ENCODE data around the gene CDR2.

CDR2 gene

GRCh38 chr16:22323959-22324786 is 50.2 kb downstream of the CDR2 start:
- no peak for DNase-seq (ENCODE audit: low read depth)

GRCh38 chr16:22323173-22323958 is 51.1 kb downstream of the CDR2 start:
- DNase-seq (ENCODE audit: low read depth): no peak

- no peak for DNase-seq (ENCODE audit: low read depth)
Observed at GRCh38 chr16:22322741-22323140, 51.7 kb downstream of the CDR2 start.

GRCh38 chr16:22322021-22322471 is 52.4 kb downstream of the CDR2 start:
- DNase-seq (ENCODE audit: low read depth): no peak

- peak; percentile 65 for DNase-seq (ENCODE audit: low read depth)
Observed at GRCh38 chr16:22321340-22322001, 52.9 kb downstream of the CDR2 start.

GRCh38 chr16:22320572-22321339 is 53.7 kb downstream of the CDR2 start:
- DNase-seq (ENCODE audit: low read depth): no peak

- no peak for DNase-seq (ENCODE audit: low read depth)
Observed at GRCh38 chr16:22318690-22319358, 55.6 kb downstream of the CDR2 start.

GRCh38 chr16:22317625-22318024 is 56.8 kb downstream of the CDR2 start:
- DNase-seq (ENCODE audit: low read depth): no peak

GRCh38 chr16:22317001-22317530 is 57.4 kb downstream of the CDR2 start:
- DNase-seq (ENCODE audit: low read depth): no peak

GRCh38 chr16:22316411-22316811 is 58.0 kb downstream of the CDR2 start:
- no peak for DNase-seq (ENCODE audit: low read depth)

- no peak for DNase-seq (ENCODE audit: low read depth)
Observed at GRCh38 chr16:22315979-22316378, 58.4 kb downstream of the CDR2 start.

GRCh38 chr16:22314661-22315626 is 59.5 kb downstream of the CDR2 start:
- DNase-seq (ENCODE audit: low read depth): no peak

- DNase-seq (ENCODE audit: low read depth): no peak
Observed at GRCh38 chr16:22313876-22314470, 60.4 kb downstream of the CDR2 start.

GRCh38 chr16:22312897-22313781 is 61.3 kb downstream of the CDR2 start:
- no peak for DNase-seq (ENCODE audit: low read depth)

- DNase-seq (ENCODE audit: low read depth): no peak
Observed at GRCh38 chr16:22311520-22311919, 62.9 kb downstream of the CDR2 start.

GRCh38 chr16:22308824-22309520 is 65.4 kb downstream of the CDR2 start:
- DNase-seq (ENCODE audit: low read depth): no peak

- DNase-seq (ENCODE audit: low read depth): no peak
Observed at GRCh38 chr16:22307838-22308237, 66.6 kb downstream of the CDR2 start.

- DNase-seq (ENCODE audit: low read depth): no peak
Observed at GRCh38 chr16:22306788-22307187, 67.6 kb downstream of the CDR2 start.

All from fibroblast of the conjunctiva (primary cell).